ENCODE data around the gene SYNM.

SYNM gene

GRCh38 chr15:99180964-99181306 lies 76.1 kb downstream of the SYNM start:
- H3K27ac ChIP-seq (ENCODE audit: low read depth, low read length): peak overlapping the region; percentile 39
- H3K9ac ChIP-seq (ENCODE audit: low read length): no peak overlapping the region
- no peaks in the 10 kb centered on the region for H3K36me3 ChIP-seq (ENCODE audit: insufficient read depth, low read length)
- no peak overlapping the region for H3K4me3 ChIP-seq (ENCODE audit: low read depth in 1 of 2, low read length in 2 of 2)
- no peaks in the 10 kb centered on the region for H3K9me3 ChIP-seq (ENCODE audit: low read length)
- peaks cover 57% of the 10 kb centered on the region for H3K4me1 ChIP-seq (ENCODE audit: insufficient read depth, low read length)
- H3K27me3 ChIP-seq (ENCODE audit: control insufficient read depth in 1 of 2, insufficient read depth in 2 of 2, low read length in 2 of 2): no peaks in the 10 kb centered on the region

DNA sequence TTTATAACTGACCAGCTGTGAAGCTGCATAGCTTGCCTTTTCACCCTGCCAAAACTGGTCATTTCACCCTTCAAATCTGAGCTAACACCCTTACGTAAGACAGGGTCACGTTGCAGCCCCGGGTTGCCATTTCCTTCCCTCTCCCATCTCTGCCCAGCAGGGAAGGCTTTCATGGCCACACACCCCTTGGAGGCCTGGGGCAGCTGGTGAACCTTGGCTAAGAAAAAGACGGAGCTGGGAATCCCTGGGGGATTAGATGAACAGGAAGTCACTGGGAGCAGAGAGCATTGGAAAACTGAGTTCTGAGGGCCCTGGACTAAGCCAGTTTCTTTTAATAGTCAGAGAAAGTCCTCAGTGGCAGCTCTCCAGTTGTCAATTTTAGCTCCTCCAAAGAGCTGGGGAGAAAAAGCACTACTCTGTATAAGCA lies 76.7 kb downstream of the SYNM start:
- Histone ChIP-seq H3K9ac (ENCODE audit: low read length) (no peak overlapping the region), H3K9me3 (ENCODE audit: low read length) (no peaks in the 10 kb centered on the region), H3K4me3 (ENCODE audit: low read depth in 1 of 2, low read length in 2 of 2) (peak overlapping the region in 1 of 2 donors; percentile 22), H3K27ac (ENCODE audit: low read depth, low read length) (peak overlapping the region; percentile 39), H3K27me3 (ENCODE audit: control insufficient read depth in 1 of 2, insufficient read depth in 2 of 2, low read length in 2 of 2) (no peaks in the 10 kb centered on the region), H3K36me3 (ENCODE audit: insufficient read depth, low read length) (no peaks in the 10 kb centered on the region), H3K4me1 (ENCODE audit: insufficient read depth, low read length) (peaks cover 54% of the 10 kb centered on the region)

DNA sequence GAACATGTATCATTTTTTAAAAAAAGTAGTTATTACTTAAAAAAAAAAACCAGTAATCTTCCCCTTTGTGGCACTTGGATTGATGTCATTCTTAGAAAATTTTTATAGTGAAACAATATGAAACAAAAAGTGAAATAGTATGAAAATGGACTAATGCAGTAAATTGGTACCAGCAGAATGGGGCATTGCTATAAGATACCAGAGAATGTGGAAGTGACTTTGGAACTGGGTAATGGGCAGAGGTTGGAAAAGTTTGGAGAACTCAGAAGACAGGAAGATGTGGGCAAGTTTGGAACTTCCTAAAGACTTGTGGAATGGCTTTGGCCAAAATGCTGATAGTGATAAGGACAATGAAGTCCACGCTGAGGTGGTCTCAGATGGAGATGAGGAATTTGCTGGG lies 77.9 kb downstream of the SYNM start:
- peaks cover 45% of the 10 kb centered on the region for H3K4me1 ChIP-seq (ENCODE audit: insufficient read depth, low read length)
- H3K27me3 ChIP-seq (ENCODE audit: control insufficient read depth in 1 of 2, insufficient read depth in 2 of 2, low read length in 2 of 2): no peaks in the 10 kb centered on the region
- no peaks in the 10 kb centered on the region for H3K36me3 ChIP-seq (ENCODE audit: insufficient read depth, low read length)
- H3K27ac ChIP-seq (ENCODE audit: low read depth, low read length): no peak overlapping the region
- H3K9me3 ChIP-seq (ENCODE audit: low read length): no peaks in the 10 kb centered on the region
- no peak overlapping the region for H3K4me3 ChIP-seq (ENCODE audit: low read depth in 1 of 2, low read length in 2 of 2)
- no peak overlapping the region for H3K9ac ChIP-seq (ENCODE audit: low read length)

Data from muscle layer of colon (tissue), 2 donors.